Coronary artery (tissue), 2 donors: Measurements from ENCODE around the gene NSMF.
A peak's percentile ranks its signal among the peaks of the same experiment; 100 is the strongest.

Source experiments
- DNase-seq: peaks from one replicate; pipeline ENCODE4 v3.0.0-alpha.2; 2017; ENCODE audit warnings: low spot score
- H3K27ac ChIP-seq, 2 donors: fragments of 200-600 bp; sonication (generic); one replicate each; pipeline ENCODE4 v1.5.1; 2016 to 2019
- H3K4me3 ChIP-seq: fragments of 200-600 bp; sonication (generic); 2 replicates; pipeline ENCODE4 v1.5.1; 2016; ENCODE audit warnings: mild to moderate bottlenecking, moderate library complexity
- CTCF ChIP-seq: fragments of 200-600 bp; sonication (generic); IDR thresholded peaks from one replicate; pipeline ENCODE4 v1.5.1; 2019; ENCODE audit warnings: antibody characterized with exemption

NSMF gene

GRCh38 chr9:137421838-137422603 lies 37.1 kb downstream of the NSMF start:
- peak overlapping the region in 1 of 2 donors; percentile 55 for H3K27ac ChIP-seq
- TF ChIP-seq CTCF: no peak

GRCh38 chr9:137417161-137418021 lies 41.7 kb downstream of the NSMF start:
- Histone ChIP-seq H3K27ac (peak overlapping the region in 1 of 2 donors; percentile 44), H3K4me3 (peak overlapping the region; percentile 37)
- TF ChIP-seq CTCF: no peak
- DNase-seq: no peak

More at GRCh38 chr9:137421838-137422603, 37.1 kb downstream of the NSMF start:
- H3K4me3 ChIP-seq: peak overlapping the region; percentile 95
- DNase-seq: no peak

- no peak for TF ChIP-seq CTCF
- H3K27ac ChIP-seq: peak overlapping the region in 1 of 2 donors; percentile 44
These were observed 42.5 kb downstream of the NSMF start for GRCh38 chr9:137416563-137417151.

GRCh38 chr9:137416006-137416562 lies 43.0 kb downstream of the NSMF start:
- H3K4me3 ChIP-seq: no peak overlapping the region
- no peak overlapping the region for H3K27ac ChIP-seq
- TF ChIP-seq CTCF: no peak
- no peak for DNase-seq

More at GRCh38 chr9:137416563-137417151, 42.5 kb downstream of the NSMF start:
- no peak for DNase-seq
- H3K4me3 ChIP-seq: no peak overlapping the region

GRCh38 chr9:137415451-137415850 lies 43.7 kb downstream of the NSMF start:
- Histone ChIP-seq H3K4me3 (no peak overlapping the region), H3K27ac (no peak overlapping the region)
- TF ChIP-seq CTCF: no peak
- no peak for DNase-seq

- Histone ChIP-seq H3K27ac (peak overlapping the region in 1 of 2 donors; percentile 47), H3K4me3 (no peak overlapping the region)
- no peak for DNase-seq
- no peak for TF ChIP-seq CTCF
These were observed 46.7 kb downstream of the NSMF start for GRCh38 chr9:137412431-137412830.
